ENCODE measurements around the gene PNKD. TPM values are rescaled to one million over a fixed set of nuclear protein-coding genes. Genes with fewer than 3 reads are reported as not detected.

Gene PNKD
- total RNA-seq, 1 experiment from 2014 or later: 49.8 TPM

DNA sequence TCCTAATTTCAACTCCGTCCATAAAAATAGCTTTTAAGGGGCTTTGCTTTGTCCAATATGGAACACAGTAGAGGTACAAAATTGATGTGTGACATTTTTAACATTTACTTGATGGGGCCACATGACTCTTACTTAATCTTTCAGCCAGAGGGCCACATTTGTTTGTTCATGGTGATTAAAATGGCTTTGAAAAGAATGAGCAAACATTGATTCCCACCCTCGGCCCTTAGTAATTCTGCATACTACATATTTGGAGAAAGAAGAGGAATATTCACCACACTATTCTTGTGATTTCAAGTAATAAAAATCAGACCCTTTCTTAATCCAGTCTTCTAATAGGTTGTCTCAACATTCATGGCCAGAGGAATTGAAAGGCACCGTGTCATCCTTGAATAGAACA, 35.8 kb upstream of the PNKD start (continued):
- TF ChIP-seq, protein P1, sequence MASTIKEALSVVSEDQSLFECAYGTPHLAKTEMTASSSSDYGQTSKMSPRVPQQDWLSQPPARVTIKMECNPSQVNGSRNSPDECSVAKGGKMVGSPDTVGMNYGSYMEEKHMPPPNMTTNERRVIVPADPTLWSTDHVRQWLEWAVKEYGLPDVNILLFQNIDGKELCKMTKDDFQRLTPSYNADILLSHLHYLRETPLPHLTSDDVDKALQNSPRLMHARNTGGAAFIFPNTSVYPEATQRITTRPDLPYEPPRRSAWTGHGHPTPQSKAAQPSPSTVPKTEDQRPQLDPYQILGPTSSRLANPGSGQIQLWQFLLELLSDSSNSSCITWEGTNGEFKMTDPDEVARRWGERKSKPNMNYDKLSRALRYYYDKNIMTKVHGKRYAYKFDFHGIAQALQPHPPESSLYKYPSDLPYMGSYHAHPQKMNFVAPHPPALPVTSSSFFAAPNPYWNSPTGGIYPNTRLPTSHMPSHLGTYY (CRISPR knock-in tag; IDR thresholded peaks at IDR 0.05): no peak
- TF ChIP-seq JUN (CRISPR knock-in tag; IDR thresholded peaks at IDR 0.05): no peak

DNA sequence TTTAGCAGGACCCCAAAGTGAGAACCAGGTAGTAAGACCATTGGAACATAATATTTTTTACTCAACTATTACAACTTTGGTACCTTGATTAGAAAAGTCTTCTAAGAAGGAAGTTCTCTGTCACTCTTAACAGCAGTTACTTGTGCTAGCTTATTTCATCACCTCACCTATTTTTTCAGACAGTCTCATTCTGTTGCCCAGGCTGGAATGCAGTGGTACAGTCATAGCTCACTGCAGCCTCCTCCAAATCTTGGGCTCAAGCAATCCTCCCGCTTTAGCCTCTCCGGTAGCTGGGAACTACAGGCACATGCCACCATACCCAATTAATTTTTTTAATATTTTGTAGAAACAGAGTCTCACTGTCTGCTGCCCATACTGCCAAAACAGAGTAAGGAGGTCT, 35.3 kb upstream of the PNKD start:
- Mint-ChIP-seq H3K36me3 (peaks cover 78% of the 10 kb centered on the region), H3K27me3 (ENCODE audit: low read depth) (no peaks in the 10 kb centered on the region), H3K27ac (no peak overlapping the region), H3K4me1 (no peaks in the 10 kb centered on the region), H3K4me3 (no peak overlapping the region), H3K9me3 (peaks cover 7% of the 10 kb centered on the region)
- ChIA-PET POLR2A (no interaction called here), CTCF (no interaction called here)
- ATAC-seq: no peak
- TF ChIP-seq FOXP1 (CRISPR knock-in tag; IDR thresholded peaks at IDR 0.05; ENCODE audit: borderline replicate concordance) (no peak), JAZF1 (CRISPR knock-in tag; IDR thresholded peaks at IDR 0.05) (no peak), PRRX2 (CRISPR knock-in tag; IDR thresholded peaks at IDR 0.05) (no peak), SMAD3 (CRISPR knock-in tag; IDR thresholded peaks at IDR 0.05; ENCODE audit: borderline replicate concordance) (no peak)
- TF ChIP-seq, protein P2, sequence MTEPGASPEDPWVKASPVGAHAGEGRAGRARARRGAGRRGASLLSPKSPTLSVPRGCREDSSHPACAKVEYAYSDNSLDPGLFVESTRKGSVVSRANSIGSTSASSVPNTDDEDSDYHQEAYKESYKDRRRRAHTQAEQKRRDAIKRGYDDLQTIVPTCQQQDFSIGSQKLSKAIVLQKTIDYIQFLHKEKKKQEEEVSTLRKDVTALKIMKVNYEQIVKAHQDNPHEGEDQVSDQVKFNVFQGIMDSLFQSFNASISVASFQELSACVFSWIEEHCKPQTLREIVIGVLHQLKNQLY (CRISPR knock-in tag; IDR thresholded peaks at IDR 0.05): no peak
- TF ChIP-seq, protein P3, sequence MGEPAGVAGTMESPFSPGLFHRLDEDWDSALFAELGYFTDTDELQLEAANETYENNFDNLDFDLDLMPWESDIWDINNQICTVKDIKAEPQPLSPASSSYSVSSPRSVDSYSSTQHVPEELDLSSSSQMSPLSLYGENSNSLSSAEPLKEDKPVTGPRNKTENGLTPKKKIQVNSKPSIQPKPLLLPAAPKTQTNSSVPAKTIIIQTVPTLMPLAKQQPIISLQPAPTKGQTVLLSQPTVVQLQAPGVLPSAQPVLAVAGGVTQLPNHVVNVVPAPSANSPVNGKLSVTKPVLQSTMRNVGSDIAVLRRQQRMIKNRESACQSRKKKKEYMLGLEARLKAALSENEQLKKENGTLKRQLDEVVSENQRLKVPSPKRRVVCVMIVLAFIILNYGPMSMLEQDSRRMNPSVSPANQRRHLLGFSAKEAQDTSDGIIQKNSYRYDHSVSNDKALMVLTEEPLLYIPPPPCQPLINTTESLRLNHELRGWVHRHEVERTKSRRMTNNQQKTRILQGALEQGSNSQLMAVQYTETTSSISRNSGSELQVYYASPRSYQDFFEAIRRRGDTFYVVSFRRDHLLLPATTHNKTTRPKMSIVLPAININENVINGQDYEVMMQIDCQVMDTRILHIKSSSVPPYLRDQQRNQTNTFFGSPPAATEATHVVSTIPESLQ (CRISPR knock-in tag; IDR thresholded peaks at IDR 0.05): no peak
- TF ChIP-seq, protein P4, sequence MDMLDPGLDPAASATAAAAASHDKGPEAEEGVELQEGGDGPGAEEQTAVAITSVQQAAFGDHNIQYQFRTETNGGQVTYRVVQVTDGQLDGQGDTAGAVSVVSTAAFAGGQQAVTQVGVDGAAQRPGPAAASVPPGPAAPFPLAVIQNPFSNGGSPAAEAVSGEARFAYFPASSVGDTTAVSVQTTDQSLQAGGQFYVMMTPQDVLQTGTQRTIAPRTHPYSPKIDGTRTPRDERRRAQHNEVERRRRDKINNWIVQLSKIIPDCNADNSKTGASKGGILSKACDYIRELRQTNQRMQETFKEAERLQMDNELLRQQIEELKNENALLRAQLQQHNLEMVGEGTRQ (CRISPR knock-in tag; IDR thresholded peaks at IDR 0.05): no peak
- no peak for DNase-seq (ENCODE audit: low spot score)

DNA sequence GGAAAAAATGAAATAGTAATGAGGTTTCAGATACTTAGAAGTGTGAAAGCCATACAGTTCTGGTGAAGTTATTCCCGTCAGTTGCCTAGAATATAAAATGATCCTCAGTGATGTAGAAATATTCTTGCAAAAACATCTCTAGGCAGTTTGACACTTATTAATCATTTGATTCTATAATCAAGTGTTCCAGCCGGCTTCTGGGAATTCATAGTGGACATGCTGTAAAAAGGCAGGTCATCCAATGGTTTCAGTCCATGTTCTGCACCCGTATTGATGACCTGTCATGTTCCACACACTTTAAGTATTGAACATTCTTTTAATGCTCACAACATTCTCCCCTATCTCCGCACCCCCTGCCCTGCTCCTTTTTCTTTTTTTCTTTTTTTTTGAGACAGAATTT, 33.5 kb upstream of the PNKD start:
- ChIA-PET CTCF (no interaction called here), POLR2A (interaction anchor here (0.7 kb wide), 2 partner anchors 10 to 713 kb away, joined by 3 to 6 read pairs; no protein-coding TSS in a partner anchor)
- Mint-ChIP-seq H3K27me3 (ENCODE audit: low read depth) (no peaks in the 10 kb centered on the region), H3K27ac (no peak overlapping the region), H3K4me1 (no peaks in the 10 kb centered on the region), H3K36me3 (peaks cover 76% of the 10 kb centered on the region), H3K9me3 (no peaks in the 10 kb centered on the region), H3K4me3 (no peak overlapping the region)
- DNase-seq (ENCODE audit: low spot score): no peak
- no peak for ATAC-seq
- TF ChIP-seq, protein P5, sequence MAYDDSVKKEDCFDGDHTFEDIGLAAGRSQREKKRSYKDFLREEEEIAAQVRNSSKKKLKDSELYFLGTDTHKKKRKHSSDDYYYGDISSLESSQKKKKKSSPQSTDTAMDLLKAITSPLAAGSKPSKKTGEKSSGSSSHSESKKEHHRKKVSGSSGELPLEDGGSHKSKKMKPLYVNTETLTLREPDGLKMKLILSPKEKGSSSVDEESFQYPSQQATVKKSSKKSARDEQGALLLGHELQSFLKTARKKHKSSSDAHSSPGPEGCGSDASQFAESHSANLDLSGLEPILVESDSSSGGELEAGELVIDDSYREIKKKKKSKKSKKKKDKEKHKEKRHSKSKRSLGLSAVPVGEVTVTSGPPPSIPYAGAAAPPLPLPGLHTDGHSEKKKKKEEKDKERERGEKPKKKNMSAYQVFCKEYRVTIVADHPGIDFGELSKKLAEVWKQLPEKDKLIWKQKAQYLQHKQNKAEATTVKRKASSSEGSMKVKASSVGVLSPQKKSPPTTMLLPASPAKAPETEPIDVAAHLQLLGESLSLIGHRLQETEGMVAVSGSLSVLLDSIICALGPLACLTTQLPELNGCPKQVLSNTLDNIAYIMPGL (CRISPR knock-in tag; IDR thresholded peaks at IDR 0.05): no peak
- TF ChIP-seq, protein P6, sequence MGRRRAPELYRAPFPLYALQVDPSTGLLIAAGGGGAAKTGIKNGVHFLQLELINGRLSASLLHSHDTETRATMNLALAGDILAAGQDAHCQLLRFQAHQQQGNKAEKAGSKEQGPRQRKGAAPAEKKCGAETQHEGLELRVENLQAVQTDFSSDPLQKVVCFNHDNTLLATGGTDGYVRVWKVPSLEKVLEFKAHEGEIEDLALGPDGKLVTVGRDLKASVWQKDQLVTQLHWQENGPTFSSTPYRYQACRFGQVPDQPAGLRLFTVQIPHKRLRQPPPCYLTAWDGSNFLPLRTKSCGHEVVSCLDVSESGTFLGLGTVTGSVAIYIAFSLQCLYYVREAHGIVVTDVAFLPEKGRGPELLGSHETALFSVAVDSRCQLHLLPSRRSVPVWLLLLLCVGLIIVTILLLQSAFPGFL (CRISPR knock-in tag; IDR thresholded peaks at IDR 0.05; ENCODE audit: borderline replicate concordance): no peak
- no peak for TF ChIP-seq MYBL2 (CRISPR knock-in tag; IDR thresholded peaks at IDR 0.05)
- TF ChIP-seq, protein P7, sequence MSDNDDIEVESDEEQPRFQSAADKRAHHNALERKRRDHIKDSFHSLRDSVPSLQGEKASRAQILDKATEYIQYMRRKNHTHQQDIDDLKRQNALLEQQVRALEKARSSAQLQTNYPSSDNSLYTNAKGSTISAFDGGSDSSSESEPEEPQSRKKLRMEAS (CRISPR knock-in tag; IDR thresholded peaks at IDR 0.05): no peak
- no peak for TF ChIP-seq FOXJ3 (CRISPR knock-in tag; IDR thresholded peaks at IDR 0.05; ENCODE audit: borderline replicate concordance)
- TF ChIP-seq, protein P4 (CRISPR knock-in tag; IDR thresholded peaks at IDR 0.05): no peak
- TF ChIP-seq, protein P8, sequence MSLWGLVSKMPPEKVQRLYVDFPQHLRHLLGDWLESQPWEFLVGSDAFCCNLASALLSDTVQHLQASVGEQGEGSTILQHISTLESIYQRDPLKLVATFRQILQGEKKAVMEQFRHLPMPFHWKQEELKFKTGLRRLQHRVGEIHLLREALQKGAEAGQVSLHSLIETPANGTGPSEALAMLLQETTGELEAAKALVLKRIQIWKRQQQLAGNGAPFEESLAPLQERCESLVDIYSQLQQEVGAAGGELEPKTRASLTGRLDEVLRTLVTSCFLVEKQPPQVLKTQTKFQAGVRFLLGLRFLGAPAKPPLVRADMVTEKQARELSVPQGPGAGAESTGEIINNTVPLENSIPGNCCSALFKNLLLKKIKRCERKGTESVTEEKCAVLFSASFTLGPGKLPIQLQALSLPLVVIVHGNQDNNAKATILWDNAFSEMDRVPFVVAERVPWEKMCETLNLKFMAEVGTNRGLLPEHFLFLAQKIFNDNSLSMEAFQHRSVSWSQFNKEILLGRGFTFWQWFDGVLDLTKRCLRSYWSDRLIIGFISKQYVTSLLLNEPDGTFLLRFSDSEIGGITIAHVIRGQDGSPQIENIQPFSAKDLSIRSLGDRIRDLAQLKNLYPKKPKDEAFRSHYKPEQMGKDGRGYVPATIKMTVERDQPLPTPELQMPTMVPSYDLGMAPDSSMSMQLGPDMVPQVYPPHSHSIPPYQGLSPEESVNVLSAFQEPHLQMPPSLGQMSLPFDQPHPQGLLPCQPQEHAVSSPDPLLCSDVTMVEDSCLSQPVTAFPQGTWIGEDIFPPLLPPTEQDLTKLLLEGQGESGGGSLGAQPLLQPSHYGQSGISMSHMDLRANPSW (CRISPR knock-in tag; conservative IDR thresholded peaks at IDR 0.05; ENCODE audit: low read depth): no peak
- TF ChIP-seq, protein P9, sequence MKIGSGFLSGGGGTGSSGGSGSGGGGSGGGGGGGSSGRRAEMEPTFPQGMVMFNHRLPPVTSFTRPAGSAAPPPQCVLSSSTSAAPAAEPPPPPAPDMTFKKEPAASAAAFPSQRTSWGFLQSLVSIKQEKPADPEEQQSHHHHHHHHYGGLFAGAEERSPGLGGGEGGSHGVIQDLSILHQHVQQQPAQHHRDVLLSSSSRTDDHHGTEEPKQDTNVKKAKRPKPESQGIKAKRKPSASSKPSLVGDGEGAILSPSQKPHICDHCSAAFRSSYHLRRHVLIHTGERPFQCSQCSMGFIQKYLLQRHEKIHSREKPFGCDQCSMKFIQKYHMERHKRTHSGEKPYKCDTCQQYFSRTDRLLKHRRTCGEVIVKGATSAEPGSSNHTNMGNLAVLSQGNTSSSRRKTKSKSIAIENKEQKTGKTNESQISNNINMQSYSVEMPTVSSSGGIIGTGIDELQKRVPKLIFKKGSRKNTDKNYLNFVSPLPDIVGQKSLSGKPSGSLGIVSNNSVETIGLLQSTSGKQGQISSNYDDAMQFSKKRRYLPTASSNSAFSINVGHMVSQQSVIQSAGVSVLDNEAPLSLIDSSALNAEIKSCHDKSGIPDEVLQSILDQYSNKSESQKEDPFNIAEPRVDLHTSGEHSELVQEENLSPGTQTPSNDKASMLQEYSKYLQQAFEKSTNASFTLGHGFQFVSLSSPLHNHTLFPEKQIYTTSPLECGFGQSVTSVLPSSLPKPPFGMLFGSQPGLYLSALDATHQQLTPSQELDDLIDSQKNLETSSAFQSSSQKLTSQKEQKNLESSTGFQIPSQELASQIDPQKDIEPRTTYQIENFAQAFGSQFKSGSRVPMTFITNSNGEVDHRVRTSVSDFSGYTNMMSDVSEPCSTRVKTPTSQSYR (CRISPR knock-in tag; IDR thresholded peaks at IDR 0.05): no peak

Data from WTC11 (cell line).